HCT116 (cell line): ENCODE results near the gene PRR27. TPM values are rescaled to one million over a fixed set of nuclear protein-coding genes. Genes with fewer than 3 reads are reported as not detected.

Source experiments
- ATAC-seq: fragments of 200-7000 bp; cut with Tn5 transposase; 2 replicates; pipeline ENCODE4 v1.9.1; 2020; ENCODE audit warnings: mild to moderate bottlenecking, moderate library complexity
- BruUV-seq: library from RNA; stranded (reverse); fragments of 400-500 nt; replicated peaks from 2 replicates; lab custom pipeline; 2021; lab: Mats Ljungman, UMichigan
- CTCF ChIA-PET: fragments of 300-600 bp; sonication (Branson Sonifier 250); formaldehyde crosslinking; loops from one replicate; lab custom pipeline; 2021; ENCODE audit warnings: antibody characterized with exemption; lab: Charles Lee
- POLR2A ChIA-PET: fragments of 300-600, 350-600 bp; sonication (Branson Sonifier 250); formaldehyde crosslinking; loops from one replicate; lab custom pipeline; 2021; ENCODE audit warnings: antibody characterized with exemption; lab: Charles Lee
- RAD21 ChIA-PET, 2 experiments: fragments of 300-600 bp; sonication (Branson Sonifier 250); formaldehyde crosslinking; loops; one replicate each; lab custom pipeline; 2023; ENCODE audit warnings: low total read pairs in 2 of 2; ENCODE audit not compliant: uncharacterized antibody in 2 of 2, unreplicated experiment in 2 of 2, low non-redundant PET in 1 of 2; lab: Charles Lee
- DNase-seq: peaks from one replicate; pipeline ENCODE4 v3.0.0-alpha.2; 2010; ENCODE audit warnings: low read depth, low spot score
- H2AFZ ChIP-seq: fragments of 200-600 bp; shearing (Covaris generic), sonication (generic); 2 replicates; pipeline ENCODE4 v1.6.1; 2017; ENCODE audit warnings: low read depth, mixed run types, mixed read lengths, antibody characterized with exemption, low read length; ENCODE audit not compliant: poor library complexity, severe bottlenecking
- H3K27ac ChIP-seq: 2 replicates; pipeline ENCODE4 v1.5.1; 2012; ENCODE audit warnings: low read depth, low read length
- H3K27me3 ChIP-seq: fragments of 200-600 bp; sonication (generic); 2 replicates; pipeline ENCODE4 v1.6.1; 2016; ENCODE audit warnings: mixed run types, low read length, mixed read lengths; ENCODE audit not compliant: insufficient read depth
- H3K36me3 ChIP-seq, 2 experiments: fragments of 200-500 bp in 1 of 2; fragments of 200-600 bp in 1 of 2; sonication (Bioruptor generic) in 1 of 2; sonication (generic) in 1 of 2; 2 replicates each; pipeline versions ENCODE4 v1.5.1 to v1.6.1; 2014 to 2016; ENCODE audit warnings: low read length in 2 of 2, inconsistent platforms in 1 of 2, mixed read lengths in 1 of 2, mixed run types in 1 of 2; ENCODE audit not compliant: insufficient read depth in 2 of 2, control insufficient read depth in 1 of 2
- H3K4me1 ChIP-seq, 2 experiments: fragments of 200-600 bp in 1 of 2; sonication (generic) in 1 of 2; 2 replicates each; pipeline versions ENCODE4 v1.5.1 to v1.6.1; 2012 to 2017; ENCODE audit warnings: low read length in 2 of 2, inconsistent platforms in 1 of 2, mild to moderate bottlenecking in 1 of 2, mixed read lengths in 1 of 2, mixed run types in 1 of 2, moderate library complexity in 1 of 2; ENCODE audit not compliant: insufficient read depth in 2 of 2, control insufficient read depth in 1 of 2
- H3K4me2 ChIP-seq: fragments of 200-600 bp; sonication (generic); 2 replicates; pipeline ENCODE4 v1.6.1; 2017; ENCODE audit warnings: mixed run types, low read length, mixed read lengths
- H3K4me3 ChIP-seq, 2 experiments: fragments of 200-600 bp in 1 of 2; sonication (generic) in 1 of 2; replicated peaks in 1 of 2; 2 replicates each; pipeline ENCODE4 v1.5.1; 2011 to 2016; ENCODE audit warnings: low read length in 2 of 2, control low read depth in 1 of 2, low read depth in 1 of 2, mild to moderate bottlenecking in 1 of 2, mixed read lengths in 1 of 2, mixed run types in 1 of 2
- H3K79me2 ChIP-seq: fragments of 200-600 bp; sonication (generic); 2 replicates; pipeline ENCODE4 v1.6.1; 2017; ENCODE audit warnings: mild to moderate bottlenecking, mixed run types, low read length, moderate library complexity, mixed read lengths; ENCODE audit not compliant: insufficient read depth
- H3K9ac ChIP-seq: fragments of 200-600 bp; sonication (generic); 2 replicates; pipeline ENCODE4 v1.6.1; 2016; ENCODE audit warnings: low read length, mixed read lengths
- H3K9me2 ChIP-seq: fragments of 200-600 bp; sonication (generic), shearing (Covaris generic); 2 replicates; pipeline ENCODE4 v1.6.1; 2017; ENCODE audit warnings: mixed run types, mild to moderate bottlenecking, moderate library complexity; ENCODE audit not compliant: insufficient read depth
- H3K9me3 ChIP-seq, 2 experiments: fragments of 200-500 bp in 1 of 2; fragments of 200-600 bp in 1 of 2; sonication (Bioruptor generic) in 1 of 2; sonication (generic) in 1 of 2; 2 replicates each; pipeline ENCODE4 v1.6.1; 2014 to 2017; ENCODE audit warnings: low read length in 2 of 2, mixed read lengths in 2 of 2, inconsistent platforms in 1 of 2, low read depth in 1 of 2, mild to moderate bottlenecking in 1 of 2, mixed run types in 1 of 2, moderate library complexity in 1 of 2; ENCODE audit not compliant: control insufficient read depth in 1 of 2, insufficient read depth in 1 of 2
- H4K20me1 ChIP-seq: fragments of 200-600 bp; sonication (generic), shearing (Covaris generic); 2 replicates; pipeline ENCODE4 v1.6.1; 2017; ENCODE audit warnings: mixed run types, mild to moderate bottlenecking, moderate library complexity; ENCODE audit not compliant: insufficient read depth
- EGR1 ChIP-seq: IDR thresholded peaks from 2 replicates; pipeline ENCODE4 v1.6.1; 2012; ENCODE audit warnings: low read depth
- POLR2AphosphoS5 ChIP-seq: IDR thresholded peaks from 2 replicates; pipeline ENCODE4 v1.6.1; 2011; ENCODE audit warnings: mild to moderate bottlenecking, low read depth, low read length, moderate library complexity
- RAD21 ChIP-seq: IDR thresholded peaks from 2 replicates; pipeline ENCODE4 v1.6.1; 2012; ENCODE audit warnings: low read depth, mild to moderate bottlenecking
- SIN3A ChIP-seq: IDR thresholded peaks from 2 replicates; pipeline ENCODE4 v1.6.1; 2012; ENCODE audit warnings: low read depth
- SRF ChIP-seq: IDR thresholded peaks from 2 replicates; pipeline ENCODE4 v1.6.1; 2012; ENCODE audit warnings: low read depth
- ZNF274 ChIP-seq: fragments of 200-500 bp; sonication (Bioruptor generic); IDR thresholded peaks from 2 replicates; pipeline ENCODE4 v1.6.1; 2014; ENCODE audit warnings: mild to moderate bottlenecking, low read depth, low read length, inconsistent platforms
- intact Hi-C: fragments of 100-400 bp; cut with micrococcal nuclease; formaldehyde crosslinking; loops from 2 replicates; pipeline ENCODE4 v1.10.0; 2022
- total RNA-seq: library from RNA; stranded (reverse); gene quantifications from one replicate; pipeline ENCODE4 v1.2.1, GENCODE V29; 2021; ENCODE audit not compliant: unreplicated experiment
- TF ChIP-seq, protein P1 (sequence below): IDR thresholded peaks from 2 replicates; pipeline ENCODE4 v1.6.1; 2012; ENCODE audit warnings: low read depth
- TF ChIP-seq, protein P2 (sequence below): IDR thresholded peaks from 2 replicates; pipeline ENCODE4 v1.6.1; 2011; ENCODE audit warnings: mild to moderate bottlenecking, low read length, moderate library complexity; ENCODE audit not compliant: insufficient replicate concordance; ENCODE audit errors: extremely low read depth

Gene PRR27
- total RNA-seq, 1 experiment from 2014 or later, result not detected

DNA sequence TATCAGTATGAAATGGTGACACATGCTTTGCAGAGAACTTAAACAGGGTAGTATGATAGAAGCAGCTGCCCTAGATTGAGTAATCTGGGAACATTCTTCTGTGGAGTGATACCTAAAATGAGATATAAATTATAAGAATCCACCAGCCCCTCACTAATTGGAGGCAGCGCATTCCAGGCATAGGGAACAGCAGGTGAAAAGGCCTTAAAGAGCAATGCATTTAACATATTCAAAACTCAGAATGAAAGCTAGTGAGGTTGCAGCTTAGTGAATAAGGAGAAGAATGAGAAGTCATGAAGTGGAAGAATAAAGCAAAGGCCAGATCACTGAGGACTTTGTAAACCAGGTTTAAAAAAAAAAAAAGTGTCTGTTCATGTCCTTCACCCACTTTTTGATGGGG is 36.5 kb downstream of the PRR27 start (continued):
- TF ChIP-seq, protein P1, sequence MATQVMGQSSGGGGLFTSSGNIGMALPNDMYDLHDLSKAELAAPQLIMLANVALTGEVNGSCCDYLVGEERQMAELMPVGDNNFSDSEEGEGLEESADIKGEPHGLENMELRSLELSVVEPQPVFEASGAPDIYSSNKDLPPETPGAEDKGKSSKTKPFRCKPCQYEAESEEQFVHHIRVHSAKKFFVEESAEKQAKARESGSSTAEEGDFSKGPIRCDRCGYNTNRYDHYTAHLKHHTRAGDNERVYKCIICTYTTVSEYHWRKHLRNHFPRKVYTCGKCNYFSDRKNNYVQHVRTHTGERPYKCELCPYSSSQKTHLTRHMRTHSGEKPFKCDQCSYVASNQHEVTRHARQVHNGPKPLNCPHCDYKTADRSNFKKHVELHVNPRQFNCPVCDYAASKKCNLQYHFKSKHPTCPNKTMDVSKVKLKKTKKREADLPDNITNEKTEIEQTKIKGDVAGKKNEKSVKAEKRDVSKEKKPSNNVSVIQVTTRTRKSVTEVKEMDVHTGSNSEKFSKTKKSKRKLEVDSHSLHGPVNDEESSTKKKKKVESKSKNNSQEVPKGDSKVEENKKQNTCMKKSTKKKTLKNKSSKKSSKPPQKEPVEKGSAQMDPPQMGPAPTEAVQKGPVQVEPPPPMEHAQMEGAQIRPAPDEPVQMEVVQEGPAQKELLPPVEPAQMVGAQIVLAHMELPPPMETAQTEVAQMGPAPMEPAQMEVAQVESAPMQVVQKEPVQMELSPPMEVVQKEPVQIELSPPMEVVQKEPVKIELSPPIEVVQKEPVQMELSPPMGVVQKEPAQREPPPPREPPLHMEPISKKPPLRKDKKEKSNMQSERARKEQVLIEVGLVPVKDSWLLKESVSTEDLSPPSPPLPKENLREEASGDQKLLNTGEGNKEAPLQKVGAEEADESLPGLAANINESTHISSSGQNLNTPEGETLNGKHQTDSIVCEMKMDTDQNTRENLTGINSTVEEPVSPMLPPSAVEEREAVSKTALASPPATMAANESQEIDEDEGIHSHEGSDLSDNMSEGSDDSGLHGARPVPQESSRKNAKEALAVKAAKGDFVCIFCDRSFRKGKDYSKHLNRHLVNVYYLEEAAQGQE, result no peak
- no peak for TF ChIP-seq SRF

DNA sequence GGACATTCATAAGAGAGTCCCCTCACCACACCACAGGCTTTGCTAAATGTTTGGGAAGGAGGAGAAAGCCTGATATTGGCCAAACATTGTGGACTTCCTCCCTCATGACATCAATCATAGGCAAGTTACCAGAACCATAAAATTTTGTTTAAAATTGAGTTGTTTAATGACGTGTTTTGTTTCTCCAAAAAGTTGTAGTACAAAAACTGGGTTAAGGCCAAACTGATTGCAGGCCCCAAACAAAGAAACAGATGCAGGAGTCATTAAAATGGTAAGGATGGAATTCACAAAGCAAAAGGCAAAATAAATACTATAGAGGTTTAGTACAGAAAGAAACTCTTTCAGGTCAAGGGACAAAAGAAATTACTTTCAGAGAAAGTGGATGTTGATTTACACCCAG is 37.6 kb downstream of the PRR27 start:
- Histone ChIP-seq H3K27me3 (no peaks in the 10 kb centered on the region), H3K27ac (no peak overlapping the region), H4K20me1 (no peaks in the 10 kb centered on the region), H3K9me2 (no peaks in the 10 kb centered on the region), H3K4me3 (no peak overlapping the region), H3K79me2 (no peaks in the 10 kb centered on the region), H3K4me1 (no peaks in the 10 kb centered on the region), H3K9me3 (no peaks in the 10 kb centered on the region), H2AFZ (no peak overlapping the region), H3K9ac (no peak overlapping the region), H3K36me3 (no peaks in the 10 kb centered on the region), H3K4me2 (no peak overlapping the region)
- ATAC-seq, result no peak
- TF ChIP-seq, protein P2, sequence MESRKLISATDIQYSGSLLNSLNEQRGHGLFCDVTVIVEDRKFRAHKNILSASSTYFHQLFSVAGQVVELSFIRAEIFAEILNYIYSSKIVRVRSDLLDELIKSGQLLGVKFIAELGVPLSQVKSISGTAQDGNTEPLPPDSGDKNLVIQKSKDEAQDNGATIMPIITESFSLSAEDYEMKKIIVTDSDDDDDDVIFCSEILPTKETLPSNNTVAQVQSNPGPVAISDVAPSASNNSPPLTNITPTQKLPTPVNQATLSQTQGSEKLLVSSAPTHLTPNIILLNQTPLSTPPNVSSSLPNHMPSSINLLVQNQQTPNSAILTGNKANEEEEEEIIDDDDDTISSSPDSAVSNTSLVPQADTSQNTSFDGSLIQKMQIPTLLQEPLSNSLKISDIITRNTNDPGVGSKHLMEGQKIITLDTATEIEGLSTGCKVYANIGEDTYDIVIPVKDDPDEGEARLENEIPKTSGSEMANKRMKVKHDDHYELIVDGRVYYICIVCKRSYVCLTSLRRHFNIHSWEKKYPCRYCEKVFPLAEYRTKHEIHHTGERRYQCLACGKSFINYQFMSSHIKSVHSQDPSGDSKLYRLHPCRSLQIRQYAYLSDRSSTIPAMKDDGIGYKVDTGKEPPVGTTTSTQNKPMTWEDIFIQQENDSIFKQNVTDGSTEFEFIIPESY, result no peak
- TF ChIP-seq, protein P1, result no peak
- no peak for TF ChIP-seq RAD21
- TF ChIP-seq SIN3A, result no peak
- TF ChIP-seq ZNF274, result no peak
- TF ChIP-seq EGR1, result no peak
- TF ChIP-seq POLR2AphosphoS5, result no peak
- POLR2A ChIA-PET, result no interaction called here
- no TSS peak for BruUV-seq
- CTCF ChIA-PET, result no interaction called here
- DNase-seq, result no peak
- RAD21 ChIA-PET, result no interaction called here
- intact Hi-C loops, result no loop called here
